IPS-15b (cell line): ENCODE results near the gene GABBR2.

Experiments
- H3K27me3 ChIP-seq: one replicate; pipeline ENCODE4 v1.6.1; 2013; ENCODE audit warnings: low read length; ENCODE audit not compliant: control insufficient read depth, insufficient read depth
- H3K36me3 ChIP-seq: one replicate; pipeline ENCODE4 v1.6.1; 2013; ENCODE audit warnings: low read length; ENCODE audit not compliant: control insufficient read depth, insufficient read depth
- H3K4me1 ChIP-seq: one replicate; pipeline ENCODE4 v1.6.1; 2013; ENCODE audit warnings: mild to moderate bottlenecking, low read length; ENCODE audit not compliant: control insufficient read depth, insufficient read depth
- H3K4me3 ChIP-seq: one replicate; pipeline ENCODE4 v1.5.1; 2013; ENCODE audit warnings: low read depth, low read length
- H3K9ac ChIP-seq: one replicate; pipeline ENCODE4 v1.6.1; 2013; ENCODE audit warnings: low read depth, mild to moderate bottlenecking, low read length
- H3K9me3 ChIP-seq: one replicate; pipeline ENCODE4 v1.6.1; 2013; ENCODE audit warnings: mild to moderate bottlenecking, low read length; ENCODE audit not compliant: control insufficient read depth, insufficient read depth

Gene GABBR2

DNA sequence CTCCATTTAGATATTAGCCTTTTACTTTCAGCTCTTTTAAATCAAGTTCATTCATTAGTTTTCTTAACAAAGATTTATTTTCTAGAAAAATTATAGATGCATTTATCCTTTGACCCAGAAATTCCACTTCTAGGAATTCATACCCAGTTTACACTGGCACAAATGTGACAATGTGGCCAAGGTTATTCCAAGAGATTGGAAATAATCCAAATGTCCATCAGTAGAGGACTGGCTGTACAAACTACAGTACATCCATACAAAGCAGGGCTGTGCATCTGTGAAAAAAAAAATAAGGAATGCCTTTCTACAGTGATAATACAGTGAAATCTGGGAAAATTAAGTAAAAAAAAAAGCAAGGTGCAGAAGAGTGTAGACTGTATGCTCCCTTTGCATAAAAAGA is 149.2 kb downstream of the GABBR2 start:
- Histone ChIP-seq H3K9ac (no peak overlapping the region), H3K4me3 (no peak overlapping the region), H3K27me3 (no peaks in the 10 kb centered on the region), H3K9me3 (no peaks in the 10 kb centered on the region), H3K4me1 (no peaks in the 10 kb centered on the region), H3K36me3 (no peaks in the 10 kb centered on the region)

DNA sequence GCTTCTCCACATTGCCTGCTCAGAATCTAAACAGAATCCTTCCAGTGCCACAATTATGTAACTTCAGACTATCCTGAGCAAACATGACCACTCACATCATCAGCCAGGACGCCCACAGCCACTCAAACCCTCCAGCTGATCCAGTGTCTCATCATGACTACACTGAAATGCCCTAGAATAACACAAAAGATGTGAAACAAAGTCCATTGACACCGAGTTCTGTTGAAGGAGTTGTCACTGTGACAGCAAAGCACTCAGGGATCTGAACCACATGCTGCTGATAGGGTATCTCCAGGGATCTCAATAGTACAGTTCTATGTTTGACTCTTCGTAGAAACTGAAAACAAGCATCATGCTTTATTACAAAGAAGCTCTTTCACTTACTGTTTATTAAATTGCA is 150.2 kb downstream of the GABBR2 start:
- no peaks in the 10 kb centered on the region for H3K27me3 ChIP-seq
- H3K9me3 ChIP-seq = no peaks in the 10 kb centered on the region
- H3K4me3 ChIP-seq = no peak overlapping the region
- no peak overlapping the region for H3K9ac ChIP-seq
- H3K4me1 ChIP-seq = no peaks in the 10 kb centered on the region
- H3K36me3 ChIP-seq = no peaks in the 10 kb centered on the region

DNA sequence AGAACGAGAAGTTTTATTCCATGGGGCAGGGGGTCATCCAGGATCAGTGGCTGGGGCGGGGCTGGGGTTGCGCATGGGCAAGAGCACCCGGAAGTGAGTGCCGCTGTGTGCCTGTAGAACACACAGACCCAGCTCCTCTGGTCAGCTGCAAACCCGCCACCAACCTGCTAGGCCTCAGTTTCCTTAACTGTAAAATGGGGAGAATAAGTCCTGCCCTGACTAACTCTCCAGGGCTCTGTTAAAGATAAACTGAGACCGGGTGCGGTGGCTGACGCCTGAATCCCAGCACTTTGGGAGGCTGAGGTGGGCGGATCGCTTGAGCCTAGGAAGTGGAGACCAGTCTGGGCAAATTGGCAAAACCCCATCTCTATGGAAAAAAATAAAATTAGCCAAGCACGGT is 152.2 kb downstream of the GABBR2 start:
- Histone ChIP-seq H3K4me1 (no peaks in the 10 kb centered on the region), H3K9ac (no peak overlapping the region), H3K9me3 (no peaks in the 10 kb centered on the region), H3K4me3 (no peak overlapping the region), H3K27me3 (no peaks in the 10 kb centered on the region), H3K36me3 (no peaks in the 10 kb centered on the region)

DNA sequence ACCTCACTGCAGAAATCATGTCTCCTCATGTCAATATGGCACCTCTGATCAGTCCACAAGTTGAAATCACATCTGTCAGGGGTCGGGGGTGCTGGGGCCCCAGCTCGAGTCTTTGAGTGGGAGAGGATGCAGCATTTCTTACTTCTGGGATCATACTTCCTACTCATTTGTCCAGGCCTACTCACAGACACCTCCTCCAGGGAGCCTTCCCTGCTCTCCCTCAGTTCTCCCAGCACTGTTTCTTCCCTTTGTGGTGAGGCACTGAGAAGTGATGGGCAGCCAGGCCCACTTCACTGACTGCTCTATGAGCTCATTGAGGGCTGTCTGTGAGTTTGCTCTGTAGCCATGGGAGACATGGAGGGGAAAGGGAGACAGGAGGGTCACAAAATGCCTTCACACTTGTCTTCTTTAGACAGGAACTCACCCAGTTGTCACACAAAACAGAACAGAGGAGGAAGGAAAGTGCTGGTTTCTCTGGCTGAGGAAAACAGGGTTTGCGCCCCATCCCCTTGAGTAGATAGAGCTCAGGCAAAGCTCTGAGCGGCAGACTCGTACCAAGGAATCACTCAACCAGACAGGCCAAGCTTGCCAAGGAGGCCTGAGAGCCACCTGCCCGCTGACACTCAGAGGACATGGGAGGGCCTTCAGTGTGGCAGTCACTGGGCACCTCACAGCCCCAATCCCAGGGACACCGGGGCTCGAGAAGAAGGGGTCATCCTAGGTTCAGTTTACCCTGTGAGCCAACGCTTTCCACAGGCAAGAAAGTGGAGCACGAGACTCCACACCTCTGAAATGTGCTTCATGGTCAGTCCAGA is 152.9 kb downstream of the GABBR2 start:
- Histone ChIP-seq H3K27me3 (no peaks in the 10 kb centered on the region), H3K9ac (no peak overlapping the region), H3K36me3 (no peaks in the 10 kb centered on the region), H3K4me1 (no peaks in the 10 kb centered on the region), H3K4me3 (no peak overlapping the region), H3K9me3 (no peaks in the 10 kb centered on the region)

DNA sequence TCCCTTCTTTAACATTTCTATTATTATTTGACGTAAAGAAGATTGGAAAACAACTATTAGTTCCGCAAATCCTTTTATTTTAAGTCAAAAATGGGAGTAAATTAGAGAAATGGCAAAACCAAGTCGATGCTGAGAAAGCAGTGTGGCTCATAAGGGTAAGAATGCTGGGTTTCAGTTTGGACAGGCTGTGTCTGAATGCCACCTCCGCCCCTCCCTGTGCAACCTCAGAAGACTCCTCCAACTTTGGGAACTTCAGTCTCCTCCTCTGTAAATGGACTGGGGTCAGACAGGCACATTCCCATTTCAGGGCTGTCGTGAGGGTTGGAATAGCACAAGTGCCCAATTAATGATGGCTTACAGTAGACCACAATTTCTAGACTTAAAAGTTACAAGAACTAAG is 154.0 kb downstream of the GABBR2 start:
- Histone ChIP-seq H3K9me3 (no peaks in the 10 kb centered on the region), H3K4me1 (no peaks in the 10 kb centered on the region), H3K4me3 (no peak overlapping the region), H3K9ac (no peak overlapping the region), H3K27me3 (no peaks in the 10 kb centered on the region), H3K36me3 (no peaks in the 10 kb centered on the region)

DNA sequence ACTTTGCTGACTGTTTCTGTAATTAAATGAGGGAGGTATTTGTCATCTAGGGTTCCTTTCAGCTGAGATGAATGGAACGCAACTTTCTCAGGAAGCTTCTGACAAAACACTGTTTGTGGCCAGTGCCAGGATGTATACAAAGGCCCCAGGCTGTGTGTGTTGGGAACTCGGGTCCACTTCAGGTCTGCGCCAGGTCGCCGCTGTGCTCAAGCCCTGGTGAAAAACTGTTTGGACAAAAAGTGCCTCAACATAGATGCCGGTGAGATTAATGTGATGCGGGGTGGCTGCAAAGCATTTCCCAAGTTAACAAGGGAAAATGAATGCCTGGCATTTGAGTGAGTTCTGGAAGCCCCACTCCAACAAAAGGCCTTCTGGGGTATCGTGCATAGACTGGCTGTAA is 156.4 kb downstream of the GABBR2 start:
- Histone ChIP-seq H3K27me3 (no peaks in the 10 kb centered on the region), H3K9ac (no peak overlapping the region), H3K36me3 (no peaks in the 10 kb centered on the region), H3K4me3 (no peak overlapping the region), H3K4me1 (no peaks in the 10 kb centered on the region), H3K9me3 (no peaks in the 10 kb centered on the region)

DNA sequence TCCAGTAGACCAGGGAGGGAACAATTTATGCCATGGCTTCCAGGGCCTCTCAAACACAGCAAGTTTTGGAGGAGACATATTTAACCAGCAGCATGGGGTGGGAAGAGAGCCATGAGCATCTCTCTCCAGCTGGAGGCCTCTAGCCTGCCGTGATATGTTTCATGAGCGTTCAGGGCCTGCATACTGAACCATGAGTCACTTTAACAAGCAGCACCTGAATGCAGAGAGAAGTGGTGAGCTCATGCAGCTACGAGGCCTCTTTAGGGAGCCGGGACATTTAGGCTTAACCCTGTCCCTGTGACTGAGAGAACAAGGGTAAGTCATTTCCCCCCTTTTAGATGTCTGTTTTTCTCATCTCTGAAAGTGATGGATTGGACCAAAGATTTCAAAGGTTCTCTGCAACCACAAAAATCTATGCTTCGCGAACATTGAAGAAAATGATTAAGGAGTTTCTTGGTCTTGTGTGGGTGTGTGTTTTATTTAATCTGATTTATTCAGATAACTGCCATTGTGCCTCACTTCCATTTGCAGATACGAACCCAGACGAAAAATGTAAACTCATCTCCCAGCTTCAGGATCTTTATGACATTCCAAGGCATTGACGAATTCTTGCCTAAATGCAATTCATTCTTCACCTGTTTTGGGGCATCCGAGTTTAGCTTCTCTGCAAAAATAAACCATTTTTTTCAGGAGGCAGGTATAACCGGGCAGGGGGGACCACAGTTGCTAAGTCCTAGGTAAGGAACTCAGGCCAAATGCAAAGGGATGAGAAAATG is 157.0 kb downstream of the GABBR2 start:
- Histone ChIP-seq H3K4me3 (no peak overlapping the region), H3K27me3 (no peaks in the 10 kb centered on the region), H3K4me1 (no peaks in the 10 kb centered on the region), H3K9ac (no peak overlapping the region), H3K9me3 (no peaks in the 10 kb centered on the region), H3K36me3 (no peaks in the 10 kb centered on the region)

DNA sequence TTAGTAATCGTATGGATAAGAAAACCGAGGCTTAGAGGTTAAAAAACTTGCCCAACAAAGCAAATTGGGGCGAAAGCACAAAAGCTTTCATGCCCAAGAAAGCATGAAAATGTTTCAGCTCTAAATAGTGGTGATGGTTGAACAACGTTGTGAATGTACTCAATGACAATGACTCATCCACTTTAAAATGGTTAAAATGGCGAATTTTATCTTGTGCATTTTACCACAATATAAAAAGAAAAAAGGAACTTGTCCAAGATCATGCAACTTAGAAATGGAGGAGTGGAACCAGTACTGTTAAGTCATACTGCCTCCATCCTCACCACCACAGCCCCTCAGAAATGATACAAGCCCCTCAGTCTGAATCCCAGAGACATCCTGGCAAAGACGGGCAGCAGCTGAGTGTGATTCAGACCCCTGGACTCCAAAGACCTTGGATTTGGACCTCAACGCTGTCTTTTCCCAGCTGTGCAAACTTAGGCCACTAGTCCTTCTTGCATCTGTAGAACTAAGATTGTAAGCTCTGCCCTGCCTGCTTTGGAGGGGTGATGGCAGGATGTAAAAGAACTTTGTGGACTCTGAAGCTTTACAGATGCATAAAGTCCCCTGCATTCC is 158.4 kb downstream of the GABBR2 start:
- Histone ChIP-seq H3K4me1 (no peaks in the 10 kb centered on the region), H3K27me3 (no peaks in the 10 kb centered on the region), H3K9ac (no peak overlapping the region), H3K4me3 (no peak overlapping the region), H3K9me3 (no peaks in the 10 kb centered on the region), H3K36me3 (no peaks in the 10 kb centered on the region)

DNA sequence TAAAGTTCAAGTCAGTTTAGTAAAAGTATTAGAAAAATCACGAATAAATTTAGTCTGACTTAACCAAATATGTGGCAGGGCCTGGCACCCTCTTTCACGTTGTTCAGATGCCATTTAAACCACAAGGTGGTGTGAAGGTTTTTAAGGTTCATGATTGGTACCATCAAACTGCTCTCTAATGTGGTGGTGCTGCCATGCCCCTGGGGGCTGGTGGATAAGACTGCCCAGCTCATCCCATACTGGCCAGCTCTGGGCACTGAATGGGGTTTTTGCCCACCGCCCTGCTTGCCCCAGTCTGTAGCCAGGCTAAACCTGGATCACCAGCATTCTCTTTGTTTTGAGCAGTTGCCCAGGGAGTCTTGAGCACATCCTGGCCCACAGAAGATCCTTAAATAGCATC is 159.3 kb downstream of the GABBR2 start:
- H3K4me1 ChIP-seq = no peaks in the 10 kb centered on the region
- no peaks in the 10 kb centered on the region for H3K27me3 ChIP-seq
- no peaks in the 10 kb centered on the region for H3K9me3 ChIP-seq
- H3K4me3 ChIP-seq = no peak overlapping the region
- no peaks in the 10 kb centered on the region for H3K36me3 ChIP-seq
- no peak overlapping the region for H3K9ac ChIP-seq

DNA sequence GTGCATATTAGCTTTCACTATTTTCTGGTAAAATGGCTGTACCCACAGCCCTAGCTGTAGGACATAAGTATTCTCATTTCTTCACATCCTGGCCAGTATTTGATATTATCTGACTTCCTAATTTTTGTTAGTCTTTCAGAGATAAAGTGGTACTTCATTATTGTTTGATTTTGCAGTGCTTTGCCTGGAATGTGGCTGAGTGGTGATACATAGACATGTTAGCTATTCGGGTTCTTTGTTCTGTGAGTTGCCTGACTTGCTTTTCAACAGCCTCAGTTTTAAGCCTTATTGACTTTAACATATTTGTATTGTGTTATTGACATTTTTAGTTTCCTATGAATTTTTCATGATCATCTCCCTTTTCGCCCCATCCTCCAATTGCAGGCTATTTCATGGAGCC is 161.1 kb downstream of the GABBR2 start:
- Histone ChIP-seq H3K36me3 (no peaks in the 10 kb centered on the region), H3K27me3 (no peaks in the 10 kb centered on the region), H3K4me3 (no peak overlapping the region), H3K4me1 (no peaks in the 10 kb centered on the region), H3K9ac (no peak overlapping the region), H3K9me3 (no peaks in the 10 kb centered on the region)

DNA sequence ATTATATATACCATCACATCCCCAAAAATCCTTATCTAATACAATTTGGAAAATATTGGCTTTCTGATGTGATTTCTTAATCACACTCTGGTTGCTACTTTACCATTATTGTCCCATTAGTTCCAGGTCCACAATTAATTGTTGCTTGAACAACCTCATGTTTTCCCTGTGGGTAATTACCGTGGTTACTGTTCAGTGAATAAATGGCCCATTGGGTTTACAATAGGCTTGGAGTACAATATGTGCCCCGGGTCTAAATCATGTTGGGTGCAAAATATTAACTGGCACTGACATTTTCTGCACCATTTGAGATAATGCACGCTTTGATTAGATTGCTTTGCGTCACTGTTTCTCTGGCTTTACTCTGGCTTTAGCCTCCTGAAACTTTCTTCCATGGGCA is 163.7 kb downstream of the GABBR2 start:
- no peaks in the 10 kb centered on the region for H3K9me3 ChIP-seq
- no peaks in the 10 kb centered on the region for H3K4me1 ChIP-seq
- no peak overlapping the region for H3K4me3 ChIP-seq
- H3K27me3 ChIP-seq = no peaks in the 10 kb centered on the region
- no peak overlapping the region for H3K9ac ChIP-seq
- no peaks in the 10 kb centered on the region for H3K36me3 ChIP-seq
